HG02938 (cell line): Measurements from ENCODE around the gene OSBPL1A.

Source experiments
- ATAC-seq: cut with Tn5 transposase; IDR thresholded peaks from one replicate; pipeline ENCODE4 v1.9.1; 2021; ENCODE audit warnings: mild to moderate bottlenecking, moderate library complexity; ENCODE audit not compliant: unreplicated experiment

Gene OSBPL1A

GRCh38 chr18:24344509-24344908, 53.1 kb downstream of the OSBPL1A start:
- no peak for ATAC-seq

GRCh38 chr18:24342347-24342746, 55.3 kb downstream of the OSBPL1A start:
- no peak for ATAC-seq

- no peak for ATAC-seq
Observed at GRCh38 chr18:24341361-24341760, 56.3 kb downstream of the OSBPL1A start.

- no peak for ATAC-seq
Observed at GRCh38 chr18:24333084-24333483, 64.5 kb downstream of the OSBPL1A start.

GRCh38 chr18:24326211-24326610, 71.4 kb downstream of the OSBPL1A start:
- no peak for ATAC-seq

GRCh38 chr18:24322584-24323136, 75.0 kb downstream of the OSBPL1A start:
- no peak for ATAC-seq

- ATAC-seq: no peak
Observed at GRCh38 chr18:24321071-24321470, 76.6 kb downstream of the OSBPL1A start.

GRCh38 chr18:24319757-24320156, 77.9 kb downstream of the OSBPL1A start:
- no peak for ATAC-seq

GRCh38 chr18:24317370-24317769, 80.3 kb downstream of the OSBPL1A start:
- no peak for ATAC-seq

GRCh38 chr18:24315170-24315569, 82.5 kb downstream of the OSBPL1A start:
- ATAC-seq: no peak

GRCh38 chr18:24306201-24306600, 91.4 kb downstream of the OSBPL1A start:
- ATAC-seq: no peak

GRCh38 chr18:24300703-24301102, 96.9 kb downstream of the OSBPL1A start:
- ATAC-seq: no peak

- ATAC-seq: no peak
Observed at GRCh38 chr18:24296276-24296675, 101.3 kb downstream of the OSBPL1A start.

GRCh38 chr18:24293254-24293653, 104.4 kb downstream of the OSBPL1A start:
- ATAC-seq: no peak

- no peak for ATAC-seq
Observed at GRCh38 chr18:24278591-24278990, 119.0 kb downstream of the OSBPL1A start.

GRCh38 chr18:24277516-24278195, 120.0 kb downstream of the OSBPL1A start:
- no peak for ATAC-seq

GRCh38 chr18:24276994-24277393, 120.6 kb downstream of the OSBPL1A start:
- no peak for ATAC-seq

- no peak for ATAC-seq
Observed at GRCh38 chr18:24274837-24275236, 122.8 kb downstream of the OSBPL1A start.

- ATAC-seq: no peak
Observed at GRCh38 chr18:24273596-24273995, 124.0 kb downstream of the OSBPL1A start.

- ATAC-seq: no peak
Observed at GRCh38 chr18:24272229-24272525, 125.4 kb downstream of the OSBPL1A start.

- no peak for ATAC-seq
Observed at GRCh38 chr18:24271381-24272228, 126.0 kb downstream of the OSBPL1A start.

- ATAC-seq: no peak
Observed at GRCh38 chr18:24270937-24271380, 126.7 kb downstream of the OSBPL1A start.
